GM10266 (cell line): ENCODE measurements around the gene CSMD2.

Experiments used
- DNase-seq: peaks from one replicate; pipeline ENCODE4 v3.0.0; 2012; ENCODE audit errors: extremely low spot score
- TF ChIP-seq, protein P1 (sequence below): IDR thresholded peaks from 2 replicates; pipeline ENCODE4 v1.5.1; 2012; ENCODE audit warnings: mild to moderate bottlenecking, low read depth; ENCODE audit not compliant: control insufficient read depth, insufficient read depth; ENCODE audit errors: missing control alignments

CSMD2 gene

DNA sequence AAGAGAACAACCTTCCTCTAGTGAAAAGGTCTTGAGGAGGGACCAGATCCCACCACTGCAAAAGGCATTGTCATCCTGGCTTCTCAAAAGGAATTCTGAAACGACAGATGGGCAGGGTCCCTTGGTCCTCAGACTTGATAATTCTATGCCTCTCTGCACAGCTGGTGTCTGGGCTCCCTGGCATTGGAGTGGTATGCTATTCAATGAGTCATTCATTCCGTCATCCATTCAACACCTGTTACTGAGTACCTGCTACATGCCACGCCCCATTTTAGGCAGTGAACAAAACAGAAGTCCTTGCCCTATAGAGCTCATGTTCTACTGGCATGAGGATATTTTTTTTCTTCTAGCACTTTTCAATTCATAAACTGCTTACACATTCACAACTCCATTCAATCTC, 347.0 kb downstream of the CSMD2 start:
- TF ChIP-seq, protein P1, sequence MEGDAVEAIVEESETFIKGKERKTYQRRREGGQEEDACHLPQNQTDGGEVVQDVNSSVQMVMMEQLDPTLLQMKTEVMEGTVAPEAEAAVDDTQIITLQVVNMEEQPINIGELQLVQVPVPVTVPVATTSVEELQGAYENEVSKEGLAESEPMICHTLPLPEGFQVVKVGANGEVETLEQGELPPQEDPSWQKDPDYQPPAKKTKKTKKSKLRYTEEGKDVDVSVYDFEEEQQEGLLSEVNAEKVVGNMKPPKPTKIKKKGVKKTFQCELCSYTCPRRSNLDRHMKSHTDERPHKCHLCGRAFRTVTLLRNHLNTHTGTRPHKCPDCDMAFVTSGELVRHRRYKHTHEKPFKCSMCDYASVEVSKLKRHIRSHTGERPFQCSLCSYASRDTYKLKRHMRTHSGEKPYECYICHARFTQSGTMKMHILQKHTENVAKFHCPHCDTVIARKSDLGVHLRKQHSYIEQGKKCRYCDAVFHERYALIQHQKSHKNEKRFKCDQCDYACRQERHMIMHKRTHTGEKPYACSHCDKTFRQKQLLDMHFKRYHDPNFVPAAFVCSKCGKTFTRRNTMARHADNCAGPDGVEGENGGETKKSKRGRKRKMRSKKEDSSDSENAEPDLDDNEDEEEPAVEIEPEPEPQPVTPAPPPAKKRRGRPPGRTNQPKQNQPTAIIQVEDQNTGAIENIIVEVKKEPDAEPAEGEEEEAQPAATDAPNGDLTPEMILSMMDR: no peak

DNA sequence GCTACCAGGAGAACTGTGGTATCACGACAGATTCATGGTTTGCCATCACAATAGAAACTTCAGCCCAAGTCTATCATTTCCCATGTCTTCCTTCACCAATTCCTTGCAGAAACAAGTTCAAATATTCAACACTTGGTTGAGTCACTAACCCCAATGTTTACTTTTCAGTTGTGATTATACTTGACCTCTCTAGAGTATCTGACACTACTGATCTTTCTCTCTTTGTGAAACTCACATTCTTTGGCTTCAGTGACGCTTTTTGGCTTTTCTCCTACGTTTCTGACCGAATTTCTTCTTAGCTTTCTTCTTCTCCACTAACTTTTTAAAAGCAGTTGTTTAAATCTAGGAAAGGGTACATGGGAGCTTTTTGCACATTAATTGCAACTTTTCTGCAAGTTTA, 350.0 kb downstream of the CSMD2 start:
- TF ChIP-seq, protein P1: no peak
- no peak for DNase-seq

More for the DNA sequence above, 347.0 kb downstream of the CSMD2 start:
- DNase-seq: no peak

DNA sequence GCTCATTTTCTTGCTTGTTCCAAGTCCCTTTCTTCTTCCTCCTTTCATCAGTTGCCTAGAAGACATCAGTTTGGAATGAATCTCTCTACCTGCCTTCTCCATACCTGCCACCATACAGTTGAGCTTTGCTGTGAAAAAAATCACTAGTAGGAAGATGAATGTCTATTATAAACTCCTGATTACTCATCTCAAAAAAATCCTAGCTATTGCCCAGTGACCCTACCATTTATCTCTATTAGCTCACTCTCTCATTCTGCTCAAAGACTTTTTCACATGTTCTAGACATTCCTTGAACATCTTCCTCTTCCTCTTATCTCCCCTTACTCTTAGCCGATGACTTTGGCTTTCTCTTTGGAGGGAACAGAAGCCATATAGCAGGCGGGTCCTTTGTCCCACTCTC, 350.9 kb downstream of the CSMD2 start:
- DNase-seq: no peak
- TF ChIP-seq, protein P1: no peak

DNA sequence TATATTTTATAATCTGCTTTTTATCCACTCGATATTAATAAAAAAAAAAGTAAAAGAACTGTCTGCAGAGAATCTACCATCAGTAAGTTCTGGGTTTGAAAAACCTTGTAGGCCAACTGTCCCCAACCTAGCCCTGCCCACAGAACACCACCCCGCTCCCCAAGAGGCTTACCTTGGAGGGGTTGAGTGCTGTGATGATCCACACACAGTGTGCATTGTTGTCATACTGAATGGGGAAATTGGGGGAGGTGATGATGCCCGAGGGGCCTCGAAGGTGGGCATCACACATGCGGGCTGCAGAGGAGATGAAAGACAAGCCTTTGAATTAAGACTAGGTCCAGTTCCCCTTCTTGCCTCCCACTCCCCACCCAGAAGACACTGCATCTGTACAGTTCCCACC, 354.5 kb downstream of the CSMD2 start:
- no peak for DNase-seq
- TF ChIP-seq, protein P1: no peak

DNA sequence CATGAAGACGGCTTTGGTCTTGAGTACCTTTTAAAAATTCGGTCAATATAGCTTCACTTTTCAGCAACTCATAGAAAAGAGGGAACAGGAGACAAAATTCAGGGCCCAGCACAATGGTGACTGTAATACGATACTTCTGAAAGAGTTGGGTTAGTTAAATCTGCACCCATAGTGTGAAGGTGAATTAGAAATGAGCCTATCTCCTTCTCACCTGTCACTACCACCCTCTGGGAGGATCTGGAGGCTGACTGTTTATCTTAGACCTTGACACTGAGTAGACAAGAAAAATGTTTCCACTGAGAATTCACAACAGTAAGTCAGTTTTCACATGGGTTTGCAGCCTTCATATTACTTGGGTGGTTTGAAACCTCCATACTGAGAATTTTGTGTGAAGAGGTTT, 359.0 kb downstream of the CSMD2 start:
- TF ChIP-seq, protein P1: no peak
- DNase-seq: no peak

DNA sequence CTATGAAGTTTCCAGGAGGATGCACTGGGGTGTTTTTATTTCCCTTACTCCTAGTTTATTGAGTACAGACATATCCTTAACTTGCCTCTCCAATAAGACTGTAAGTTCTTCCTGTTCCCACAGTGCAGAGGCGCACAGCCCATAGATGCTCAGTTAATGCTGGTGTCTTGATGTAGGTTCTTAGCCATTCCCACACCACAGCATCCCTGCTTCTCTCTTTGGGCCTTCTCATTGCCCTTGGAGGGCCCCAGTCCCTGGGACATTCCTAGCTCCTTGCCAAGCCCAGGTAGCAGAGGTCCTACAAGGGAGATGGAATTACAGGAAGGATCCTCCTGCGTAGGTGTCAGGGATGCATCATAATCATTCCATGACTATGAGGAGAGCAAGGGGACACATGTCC, 362.8 kb downstream of the CSMD2 start:
- TF ChIP-seq, protein P1: no peak
- DNase-seq: no peak

DNA sequence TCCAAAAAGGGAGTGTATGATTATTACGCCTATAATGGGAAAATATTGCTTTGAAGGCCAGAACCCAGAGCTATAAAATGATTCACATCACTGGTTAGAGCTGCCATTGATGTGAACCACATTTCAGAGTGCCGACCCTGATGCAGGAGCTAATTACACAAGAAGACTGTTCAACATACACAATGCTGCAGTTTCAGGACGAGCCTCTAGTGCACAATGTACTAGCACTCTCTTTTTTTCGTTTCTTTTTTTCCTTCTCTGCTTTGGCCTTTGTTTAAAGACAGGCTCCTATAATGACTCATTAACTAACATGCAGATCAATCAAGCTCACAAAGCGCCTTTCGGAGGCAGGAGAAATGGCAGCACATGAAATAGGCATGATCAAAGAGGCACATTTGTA, 367.2 kb downstream of the CSMD2 start:
- DNase-seq: no peak
- TF ChIP-seq, protein P1: no peak
